Hindlimb muscle (tissue), 1 donor: ENCODE data around the gene PES1. TPM values are rescaled to one million over a fixed set of nuclear protein-coding genes. Genes with fewer than 3 reads are reported as not detected.
"Not testable (repeated sequence)": the region's sequence is repeated elsewhere in the genome, so short reads cannot be mapped to it uniquely, and the experiment has no call there.

ENCODE experiments used
- DNase-seq: peaks from one replicate; pipeline ENCODE4 v3.0.0-alpha.2; 2013
- polyA plus RNA-seq: library from polyadenylated mRNA; unstranded; fragments of 120-200 nt; gene quantifications from one replicate; pipeline ENCODE4 v1.2.1, GENCODE V29; 2013; ENCODE audit not compliant: insufficient read length

PES1 gene
- 51.6 TPM for polyA plus RNA-seq

DNA sequence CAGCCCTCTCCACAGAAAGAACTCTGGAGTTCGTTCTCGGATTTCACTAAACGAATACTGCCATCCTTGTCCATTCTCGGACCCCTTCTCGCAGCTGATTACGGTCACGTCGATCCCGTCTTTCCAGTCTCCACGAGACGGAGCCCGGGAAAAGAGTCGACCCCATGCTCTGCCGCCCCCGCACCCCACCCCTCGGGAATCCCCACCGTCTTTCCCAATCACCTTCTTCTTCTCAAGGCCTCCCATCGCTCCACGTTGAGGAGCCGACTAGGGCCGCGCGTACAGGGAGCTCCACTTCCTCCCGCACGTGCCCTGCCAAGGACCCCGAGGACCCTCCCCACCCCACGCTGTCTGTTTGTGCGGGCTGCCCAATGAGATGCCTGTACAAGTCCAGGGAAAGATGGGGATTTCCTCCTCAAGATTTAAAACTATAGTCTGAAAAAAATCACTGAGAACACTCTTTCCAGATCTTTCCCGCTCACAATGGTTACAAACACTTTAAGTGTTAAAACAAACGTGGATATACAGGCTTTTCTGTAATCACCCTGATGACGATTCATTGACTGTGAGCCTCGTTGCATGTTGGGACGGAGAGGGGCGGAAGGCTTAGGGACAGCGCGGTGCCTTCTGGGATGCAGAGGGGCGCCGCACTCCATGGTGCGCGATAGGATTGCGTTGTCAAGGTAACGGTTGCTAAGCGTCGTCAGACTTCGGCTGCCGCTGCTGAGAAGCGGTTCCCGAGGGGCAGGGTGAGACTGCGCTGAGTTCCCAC, at the start of gene PES1:
Gene PES1 (minus strand): TSS at position 323 of the 772 bp plus-strand sequence. CDS start 77 bp downstream, at position 246.
- peak; percentile 97 for DNase-seq

DNA sequence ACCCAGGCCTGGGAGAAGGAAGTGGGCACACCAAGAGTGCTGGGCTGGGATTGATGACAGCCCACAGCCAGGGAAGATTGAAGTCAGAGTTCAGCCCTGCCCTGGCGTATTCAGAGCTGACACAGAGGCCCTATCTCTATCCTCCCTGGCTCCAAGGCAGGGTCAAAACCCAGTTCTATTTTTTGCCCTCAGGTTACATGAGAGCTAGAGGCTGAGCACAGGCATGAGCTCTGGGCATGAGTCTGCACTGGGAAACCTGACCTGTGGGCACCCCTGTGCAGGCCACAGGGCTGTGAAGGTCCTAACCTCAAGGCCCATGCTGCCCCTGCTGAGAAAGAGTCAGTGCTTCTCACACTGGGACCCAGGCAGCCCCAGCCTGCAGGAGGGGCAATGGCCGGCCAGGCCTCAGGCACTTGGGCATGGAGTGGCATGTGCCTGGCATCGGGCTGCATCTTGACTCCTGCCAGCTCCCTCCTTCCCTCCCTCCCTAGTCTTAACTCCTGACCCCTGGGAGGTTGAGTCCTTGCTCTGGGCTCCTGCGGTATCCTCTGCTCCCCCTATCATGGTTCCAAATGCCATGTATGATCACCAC, 49.2 kb upstream of the PES1 start:
- no peak for DNase-seq

DNA sequence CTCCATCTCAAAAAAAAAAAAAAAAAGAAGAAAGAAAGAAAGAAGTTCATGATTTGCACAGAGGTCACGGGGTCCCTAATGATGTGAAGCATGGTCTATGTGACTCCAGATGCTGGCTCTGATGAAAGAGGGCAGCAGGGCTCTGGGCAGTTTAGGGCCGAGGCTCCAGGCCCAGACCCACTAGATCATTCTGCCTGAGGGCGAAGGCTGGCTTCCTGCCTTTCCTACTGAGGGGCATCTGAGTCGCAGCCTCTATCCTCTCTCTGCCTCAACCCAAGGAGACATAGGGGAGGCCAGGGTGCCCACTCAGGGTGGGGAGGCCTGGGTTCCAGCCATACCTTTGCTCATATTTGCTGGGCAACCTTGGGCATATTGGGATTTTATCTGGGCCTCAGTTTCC, 48.7 kb upstream of the PES1 start:
- no peak for DNase-seq

DNA sequence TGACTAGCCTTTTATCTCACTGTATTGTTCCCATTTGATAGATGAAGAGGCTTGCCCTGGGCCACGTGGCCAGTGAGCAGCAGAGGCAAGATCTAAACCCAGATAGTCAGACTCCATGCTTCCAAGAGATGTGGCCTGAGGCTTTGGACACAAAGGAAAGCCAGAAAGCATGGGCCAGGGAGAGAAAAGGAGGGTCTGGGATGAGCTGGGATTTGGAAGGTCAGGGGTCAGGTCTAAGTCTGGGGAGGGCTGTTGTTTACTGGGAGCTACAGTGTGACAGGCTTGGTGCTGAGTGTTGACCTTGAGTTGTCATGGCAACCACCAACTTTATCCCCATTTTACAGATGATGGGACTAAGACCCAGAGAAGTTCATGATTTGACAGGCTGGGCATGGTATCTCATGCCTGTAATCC, 46.0 kb upstream of the PES1 start:
- DNase-seq: no peak

DNA sequence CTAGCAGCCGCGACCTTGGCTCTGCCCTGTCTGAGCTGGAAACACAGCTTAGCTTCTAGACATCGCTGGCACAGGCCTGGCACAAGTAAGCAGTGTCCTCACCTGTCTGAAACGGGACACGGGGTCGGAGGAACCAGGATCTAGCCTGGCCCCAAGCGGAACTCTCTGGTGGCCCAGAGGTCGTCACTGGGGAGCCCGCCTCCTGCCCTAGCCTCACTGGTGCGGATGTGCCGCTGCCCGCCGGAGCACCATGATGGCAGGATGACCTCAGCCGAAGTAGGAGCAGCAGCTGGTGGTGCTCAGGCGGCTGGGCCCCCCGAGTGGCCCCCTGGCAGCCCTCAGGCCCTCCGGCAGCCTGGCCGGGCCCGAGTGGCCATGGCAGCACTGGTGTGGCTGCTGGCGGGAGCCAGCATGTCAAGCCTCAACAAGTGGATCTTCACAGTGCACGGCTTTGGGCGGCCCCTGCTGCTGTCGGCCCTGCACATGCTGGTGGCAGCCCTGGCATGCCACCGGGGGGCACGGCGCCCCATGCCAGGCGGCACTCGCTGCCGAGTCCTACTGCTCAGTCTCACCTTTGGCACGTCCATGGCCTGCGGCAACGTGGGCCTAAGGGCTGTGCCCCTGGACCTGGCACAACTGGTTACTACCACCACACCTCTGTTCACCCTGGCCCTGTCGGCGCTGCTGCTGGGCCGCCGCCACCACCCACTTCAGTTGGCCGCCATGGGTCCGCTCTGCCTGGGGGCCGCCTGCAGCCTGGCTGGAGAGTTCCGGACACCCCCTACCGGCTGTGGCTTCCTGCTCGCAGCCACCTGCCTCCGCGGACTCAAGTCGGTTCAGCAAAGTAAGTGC, 44.7 kb upstream of the PES1 start:
- DNase-seq: no peak

DNA sequence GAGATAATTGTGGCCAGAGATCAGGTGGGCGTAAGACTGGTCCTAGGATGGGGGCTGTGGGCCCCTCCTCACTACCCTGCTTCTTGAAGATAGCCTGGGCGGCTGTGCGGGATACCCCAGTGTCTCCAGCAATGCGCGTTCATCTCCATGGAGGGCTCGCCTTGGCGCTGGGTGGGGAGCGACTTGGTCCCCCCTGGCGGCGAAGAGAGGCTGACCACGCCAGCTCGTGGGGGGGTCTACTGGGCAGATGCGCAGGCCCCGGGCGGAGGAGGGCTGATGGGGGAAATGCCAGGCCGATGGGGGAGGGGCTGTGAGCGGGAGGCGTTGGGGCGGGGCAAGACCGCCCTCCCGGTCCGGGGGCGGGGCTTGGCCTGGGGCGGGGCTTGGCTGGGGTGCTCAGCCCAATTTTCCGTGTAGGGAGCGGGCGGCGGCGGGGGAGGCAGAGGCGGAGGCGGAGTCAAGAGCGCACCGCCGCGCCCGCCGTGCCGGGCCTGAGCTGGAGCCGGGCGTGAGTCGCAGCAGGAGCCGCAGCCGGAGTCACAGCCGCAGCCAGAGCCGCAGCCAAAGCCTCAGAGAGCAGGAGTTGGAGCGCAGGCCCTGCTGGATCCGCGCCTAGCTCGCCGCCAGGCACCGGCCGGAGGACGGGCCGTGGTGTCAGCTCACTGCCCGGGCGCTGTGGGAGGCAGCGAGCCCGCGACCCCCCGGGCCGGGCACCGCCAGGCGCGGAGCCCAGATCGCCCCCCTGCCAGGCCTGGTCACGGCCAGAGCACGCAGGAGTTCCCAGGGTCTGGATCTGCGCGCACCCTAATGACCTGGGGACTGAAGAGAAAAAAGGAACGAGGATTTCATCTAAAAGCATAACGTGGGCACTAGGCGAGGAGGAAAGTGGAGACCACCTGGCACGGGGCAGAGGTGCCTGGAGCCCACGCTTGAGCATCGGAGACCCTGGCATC, 43.8 kb upstream of the PES1 start, which contains the start of gene SLC35E4:
Gene SLC35E4 (plus strand): TSS at position 509 of the 953 bp plus-strand sequence. CDS start 670 bp downstream, outside the sequence.
- DNase-seq: peak; percentile 83

DNA sequence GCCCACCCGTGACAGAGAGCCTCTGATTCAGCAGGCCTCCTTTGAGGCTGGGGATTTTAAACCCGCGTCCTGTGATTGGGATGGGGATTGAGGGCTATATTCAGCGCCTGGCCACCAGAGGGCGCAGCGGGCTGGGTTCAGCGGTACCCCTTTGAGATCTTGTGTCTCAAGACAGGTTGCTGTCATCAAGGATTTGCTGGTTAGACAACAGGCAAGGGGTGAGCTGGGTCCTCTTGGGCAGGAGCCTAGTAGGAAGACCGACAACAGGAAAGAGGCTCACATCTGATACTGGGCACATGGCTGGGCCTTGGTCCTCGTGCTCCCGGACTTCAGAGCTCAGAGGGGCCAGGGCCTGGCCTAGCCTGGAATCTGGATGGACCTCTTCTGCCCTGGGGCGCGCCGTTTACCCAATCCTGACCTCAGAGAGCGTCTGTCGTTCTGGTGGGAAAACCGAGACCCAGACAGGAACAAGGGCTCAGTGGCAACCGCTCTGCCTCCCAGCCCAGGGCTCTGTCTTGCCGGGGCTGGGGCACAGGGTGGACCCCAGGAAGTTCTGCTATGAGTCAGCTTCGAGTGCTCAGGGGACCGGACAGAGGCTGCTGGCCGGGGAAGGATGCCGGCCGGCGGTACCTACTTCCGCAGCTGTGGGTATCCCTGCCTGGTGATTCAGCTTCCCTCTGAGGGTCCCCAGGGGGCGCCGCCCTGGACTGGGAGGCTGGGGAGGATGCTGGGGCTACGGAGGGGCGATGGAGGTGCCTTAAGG, 42.9 kb upstream of the PES1 start:
- DNase-seq: peak; percentile 80

DNA sequence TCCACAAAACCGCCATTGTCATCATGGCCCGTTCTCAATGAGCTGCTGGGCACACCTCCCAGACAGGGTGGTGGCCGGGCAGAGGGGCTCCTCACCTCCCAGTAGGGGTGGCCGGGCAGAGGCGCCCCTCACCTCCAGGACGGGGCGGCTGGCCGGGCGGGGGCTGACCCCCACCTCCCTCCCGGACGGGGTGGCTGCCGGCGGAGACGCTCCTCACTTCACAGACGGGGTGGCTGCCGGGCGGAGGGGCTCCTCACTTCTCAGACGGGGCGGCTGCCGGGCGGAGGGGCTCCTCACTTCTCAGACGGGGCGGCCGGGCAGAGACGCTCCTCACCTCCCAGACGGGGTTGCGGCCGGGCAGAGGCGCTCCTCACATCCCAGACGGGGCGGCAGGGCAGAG, 39.8 kb upstream of the PES1 start:
- DNase-seq: not testable (repeated sequence)

DNA sequence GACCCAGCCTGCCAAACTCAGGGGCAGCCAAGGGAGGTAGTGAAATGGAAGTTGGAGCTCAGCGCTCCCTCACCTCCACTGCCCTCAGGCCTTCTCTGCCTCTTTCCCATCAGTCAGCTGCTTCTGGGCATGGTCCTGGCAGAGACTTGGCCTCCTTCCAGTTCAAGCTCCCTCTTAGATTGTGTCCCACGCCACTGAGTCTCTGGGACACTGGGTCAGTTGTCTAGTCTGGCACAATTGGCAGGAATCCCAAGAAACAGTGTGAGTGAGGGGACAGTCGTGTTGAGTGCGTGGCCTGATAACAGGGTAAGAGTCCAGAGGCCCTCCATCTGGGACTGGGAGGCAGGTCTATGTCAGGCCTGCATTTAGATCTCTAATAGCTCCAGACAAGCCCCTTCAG, 36.8 kb upstream of the PES1 start:
- DNase-seq: no peak

DNA sequence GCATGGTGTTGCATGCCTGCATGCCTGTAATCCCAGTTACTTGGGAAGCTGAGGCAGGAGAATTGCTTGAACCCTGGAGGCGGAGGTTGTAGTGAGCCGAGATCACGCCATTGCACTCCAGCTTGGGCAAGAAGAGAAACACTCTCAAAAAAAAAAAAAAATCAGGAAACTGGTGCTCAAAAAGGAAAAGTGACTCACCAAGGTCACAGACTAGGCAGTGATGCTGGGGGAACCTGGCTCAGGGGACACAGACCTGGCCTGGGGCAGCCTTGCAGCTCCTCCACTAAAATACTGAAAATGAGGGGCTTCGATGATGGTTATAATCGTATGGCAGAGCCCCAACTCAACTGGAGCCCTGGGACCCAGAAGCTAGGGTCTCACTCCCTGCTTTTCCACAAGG, 35.8 kb upstream of the PES1 start:
- no peak for DNase-seq

DNA sequence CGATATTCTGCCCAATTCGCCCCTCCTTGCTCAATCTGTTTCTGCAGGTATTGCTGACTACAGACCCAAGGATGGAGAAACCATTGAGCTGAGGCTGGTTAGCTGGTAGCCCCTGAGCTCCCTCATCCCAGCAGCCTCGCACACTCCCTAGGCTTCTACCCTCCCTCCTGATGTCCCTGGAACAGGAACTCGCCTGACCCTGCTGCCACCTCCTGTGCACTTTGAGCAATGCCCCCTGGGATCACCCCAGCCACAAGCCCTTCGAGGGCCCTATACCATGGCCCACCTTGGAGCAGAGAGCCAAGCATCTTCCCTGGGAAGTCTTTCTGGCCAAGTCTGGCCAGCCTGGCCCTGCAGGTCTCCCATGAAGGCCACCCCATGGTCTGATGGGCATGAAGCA, 34.7 kb upstream of the PES1 start:
- no peak for DNase-seq

DNA sequence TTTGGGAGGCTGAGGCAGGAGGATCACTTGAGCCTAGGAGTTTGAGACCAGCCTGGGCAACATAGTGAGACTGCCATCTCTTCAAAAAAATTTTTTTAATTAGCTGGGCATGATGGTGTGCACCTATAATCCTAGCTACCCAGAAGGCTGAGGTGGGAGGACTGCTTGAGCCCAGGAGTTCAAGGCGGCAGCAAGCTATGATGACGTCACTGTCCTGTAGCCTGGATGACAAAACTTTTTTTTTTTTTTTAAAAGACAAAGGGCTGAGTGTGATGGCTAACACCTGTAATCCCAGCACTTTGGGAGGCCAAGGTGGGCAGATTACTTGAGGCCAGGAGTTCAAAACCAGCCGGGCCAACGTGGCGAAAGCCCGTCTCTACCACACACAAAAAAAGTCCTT, 28.2 kb upstream of the PES1 start:
- DNase-seq: not testable (repeated sequence)

DNA sequence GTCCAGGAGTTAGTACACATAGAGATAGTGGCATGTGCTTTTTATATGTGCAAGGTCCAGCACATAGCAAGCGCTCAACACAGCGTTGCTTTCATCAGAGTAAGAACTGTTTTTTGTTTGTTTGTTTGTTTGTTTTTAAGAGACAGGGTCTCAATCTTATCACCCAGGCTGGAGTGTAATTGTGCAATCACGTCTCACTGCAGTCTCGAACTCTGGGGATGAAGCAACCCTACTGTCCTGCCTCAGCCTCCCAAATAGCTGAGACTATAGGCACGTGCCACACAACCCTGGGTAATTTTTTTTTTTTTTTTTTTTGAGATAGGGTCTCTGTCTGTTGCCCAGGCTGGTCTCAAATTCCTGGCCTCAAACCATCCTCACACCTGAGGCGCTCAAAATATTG, 26.1 kb upstream of the PES1 start:
- DNase-seq: no peak

DNA sequence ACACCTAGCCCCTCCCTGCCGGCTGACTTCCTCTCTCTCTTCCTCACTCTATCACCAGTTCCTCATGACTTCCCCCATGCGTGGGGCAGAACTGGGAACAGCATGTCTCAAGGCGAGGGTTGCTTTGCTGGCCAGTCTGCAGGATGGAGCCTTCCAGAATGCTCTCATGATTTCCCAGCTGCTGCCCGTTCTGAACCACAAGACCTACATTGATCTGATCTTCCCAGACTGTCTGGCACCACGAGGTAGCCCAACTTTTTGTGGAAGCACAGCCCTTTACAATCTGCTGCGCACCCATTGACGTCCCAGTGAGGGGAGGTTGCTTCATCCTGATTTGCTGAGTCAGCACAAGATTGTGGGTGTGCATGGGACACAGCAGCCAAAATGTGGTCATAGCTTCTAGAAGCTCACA, 23.8 kb upstream of the PES1 start:
- no peak for DNase-seq

DNA sequence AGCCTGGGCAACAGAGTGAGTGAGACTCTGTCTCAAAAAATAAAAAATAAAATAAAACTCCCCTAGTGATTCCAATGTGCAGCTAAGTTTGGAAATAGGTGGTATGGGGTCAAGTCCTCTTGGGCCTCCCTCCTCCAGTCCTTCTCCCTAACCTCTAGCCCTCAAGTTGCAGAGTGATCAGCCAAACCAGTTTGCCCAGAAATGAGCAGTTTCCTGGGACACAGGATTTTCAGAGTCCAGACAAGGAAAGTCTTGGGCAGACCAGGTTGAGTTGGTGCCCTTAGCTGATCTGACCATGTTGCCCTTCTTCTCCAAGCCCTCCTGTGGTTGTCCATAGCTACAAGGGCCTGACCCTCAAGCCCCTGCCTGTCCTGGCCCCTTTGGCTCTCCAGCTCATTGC, 23.2 kb upstream of the PES1 start:
- no peak for DNase-seq

DNA sequence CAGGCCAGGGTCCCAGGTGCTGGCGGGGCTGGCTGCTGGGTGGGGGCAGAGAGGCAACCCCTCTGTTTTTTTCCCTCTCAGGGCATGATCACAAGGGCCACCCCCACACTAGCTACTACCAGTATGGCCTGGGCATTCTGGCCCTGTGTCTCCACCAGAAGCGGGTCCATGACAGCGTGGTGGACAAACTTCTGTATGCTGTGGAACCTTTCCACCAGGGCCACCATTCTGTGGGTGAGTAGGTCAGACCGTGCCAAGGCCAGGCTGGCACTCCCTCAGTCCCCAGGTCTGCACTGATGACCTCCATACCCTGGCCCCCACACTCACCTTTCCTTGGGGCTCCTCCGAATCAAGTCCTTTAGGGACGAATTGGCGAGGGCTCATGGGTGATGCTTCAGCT, 22.6 kb upstream of the PES1 start:
- DNase-seq: no peak

DNA sequence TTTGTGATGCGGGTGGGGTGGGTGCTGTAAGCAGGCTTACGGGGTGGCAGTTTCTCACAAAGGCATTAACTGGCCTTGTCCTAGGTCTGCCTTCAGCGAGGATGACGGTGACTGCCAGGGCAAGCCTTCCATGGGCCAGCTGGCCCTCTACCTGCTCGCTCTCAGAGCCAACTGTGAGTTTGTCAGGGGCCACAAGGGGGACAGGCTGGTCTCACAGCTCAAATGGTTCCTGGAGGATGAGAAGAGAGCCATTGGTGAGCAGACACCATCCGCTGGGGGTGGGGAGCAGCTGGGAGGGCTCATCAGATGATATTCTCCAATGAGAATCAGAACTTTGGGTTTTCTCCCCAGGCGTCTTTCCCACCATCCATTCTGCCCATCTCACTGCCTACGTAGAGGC, 21.1 kb upstream of the PES1 start:
- no peak for DNase-seq

DNA sequence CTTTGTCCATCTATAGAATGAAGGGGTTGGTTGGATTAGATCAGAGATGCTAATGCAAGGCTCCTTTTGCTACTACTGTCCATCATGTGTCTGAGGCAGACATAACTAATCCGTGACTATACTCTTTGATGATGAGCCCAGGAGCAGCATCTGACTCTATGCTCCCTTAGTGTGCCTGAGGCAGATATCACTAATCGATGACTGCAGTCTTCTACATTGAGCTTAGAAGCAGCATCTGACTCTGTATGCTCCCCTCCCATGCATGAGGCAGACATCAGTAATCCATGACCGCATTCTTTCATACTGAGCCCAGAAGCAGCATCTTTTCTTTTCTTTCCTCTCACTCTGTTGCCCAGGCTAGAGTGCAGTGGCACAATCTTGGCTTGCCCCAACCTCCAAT, 19.5 kb upstream of the PES1 start:
- DNase-seq: no peak

DNA sequence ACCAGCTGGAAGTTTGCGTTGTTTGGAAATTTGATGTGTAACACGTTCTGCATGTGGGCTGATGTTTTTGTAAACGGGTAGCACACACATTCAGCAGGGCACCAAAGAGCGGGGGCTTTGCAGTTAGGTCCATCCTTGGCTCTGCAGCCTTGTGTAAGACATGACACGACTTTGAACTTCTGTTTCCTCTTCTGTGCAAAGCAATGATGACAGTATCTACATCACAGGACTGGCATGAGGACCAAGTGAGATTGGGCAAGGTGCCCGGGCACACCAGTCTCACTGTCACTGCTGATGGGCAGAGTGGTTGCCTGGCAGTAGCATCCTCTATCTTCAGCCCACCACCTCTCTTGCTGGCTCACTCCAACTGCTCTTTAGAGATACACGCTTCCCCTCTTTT, 18.6 kb upstream of the PES1 start:
- DNase-seq: no peak

DNA sequence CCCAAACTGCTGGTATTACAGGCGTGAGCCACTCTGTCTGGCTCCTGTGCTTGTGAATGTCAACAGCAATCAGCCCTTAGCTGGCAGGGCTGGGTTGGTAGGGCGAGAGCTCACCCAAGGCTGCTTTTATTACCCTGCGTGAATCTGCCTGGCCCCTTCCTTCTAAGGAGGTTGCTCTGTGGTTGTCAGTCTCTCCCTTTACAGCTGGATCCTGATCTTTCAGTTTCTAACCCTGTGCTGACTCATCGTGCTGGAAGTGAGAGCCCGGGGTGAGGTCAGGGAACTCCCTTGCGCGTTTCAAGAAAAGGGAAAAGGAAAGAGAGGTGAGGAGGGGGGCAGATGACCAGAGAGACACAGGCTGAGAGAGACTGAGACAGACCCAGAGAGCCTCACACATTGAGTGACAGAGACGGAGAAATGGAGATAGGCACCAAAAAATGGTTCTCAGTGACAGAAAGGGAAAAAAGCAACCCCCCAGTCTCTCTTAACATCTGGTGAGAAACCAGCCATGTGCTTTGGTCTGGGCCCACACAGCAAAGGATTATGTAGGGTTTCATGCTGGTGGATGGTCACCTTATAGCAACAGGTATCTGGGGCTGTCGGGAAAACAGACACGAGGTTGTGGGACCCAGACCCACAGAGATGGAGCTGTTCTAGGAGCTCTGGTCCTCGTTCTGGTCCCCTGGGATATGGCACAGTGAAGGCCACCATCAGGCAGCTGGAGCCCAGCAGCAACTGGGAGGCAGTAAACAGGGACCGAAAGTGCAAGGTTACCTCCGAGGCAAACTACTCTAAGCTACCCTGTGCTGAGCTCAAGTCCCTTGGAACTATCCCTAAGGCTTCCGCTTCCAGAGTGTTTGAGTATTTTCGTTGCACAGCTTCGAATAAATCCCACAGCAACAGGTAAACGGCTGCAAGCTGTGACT, 17.8 kb upstream of the PES1 start:
- DNase-seq: no peak
